OCI-LY3 (cell line): ENCODE results near the gene SNW1.

ENCODE experiments used
- CTCF ChIP-seq: fragments of 200-600, 300-600 bp; sonication (generic); IDR thresholded peaks from 2 replicates; pipeline ENCODE4 v1.5.1; 2014; ENCODE audit warnings: antibody characterized with exemption, low read length, low read depth
- EZH2phosphoT487 ChIP-seq: fragments of 200-600 bp; shearing (Covaris generic); IDR thresholded peaks from 2 replicates; pipeline ENCODE4 v1.6.1; 2018; ENCODE audit warnings: antibody characterized with exemption, mixed run types, low read depth

GRCh38 chr14:77708749-77709148 lies 52.2 kb downstream of the SNW1 start:
- no peak for TF ChIP-seq CTCF
- no peak for TF ChIP-seq EZH2phosphoT487
